Peyer's patch (tissue), 4 donors: Measurements from ENCODE around the gene KLHL22. TPM values are rescaled to one million over a fixed set of nuclear protein-coding genes. Genes with fewer than 3 reads are reported as not detected.
"Not testable (repeated sequence)": the region's sequence is repeated elsewhere in the genome, so short reads cannot be mapped to it uniquely, and the experiment has no call there.

Experiments
- DNase-seq, 3 donors: peaks; one replicate each; pipeline ENCODE4 v3.0.0-alpha.2; 2017 to 2019
- H3K27ac ChIP-seq, 4 donors: fragments of 200-600 bp; sonication (generic); one replicate each; pipeline ENCODE4 v1.5.1; 2016 to 2019
- H3K27me3 ChIP-seq, 2 donors: fragments of 200-600 bp; sonication (generic); one replicate each; pipeline ENCODE4 v1.5.1; 2019
- H3K36me3 ChIP-seq, 3 donors: fragments of 200-600 bp; sonication (generic); one replicate each; pipeline ENCODE4 v1.5.1; 2016 to 2019
- H3K4me1 ChIP-seq, 4 donors: fragments of 200-600 bp; sonication (generic); one replicate each; pipeline ENCODE4 v1.5.1; 2016 to 2019
- H3K4me3 ChIP-seq, 4 donors: fragments of 200-600 bp; sonication (generic); 1 replicate in 3 of 4; 2 replicates in 1 of 4; pipeline ENCODE4 v1.5.1; 2016 to 2019; ENCODE audit warnings: mild to moderate bottlenecking in 1 of 4
- H3K9me3 ChIP-seq, 4 donors: fragments of 200-600 bp; sonication (generic); one replicate each; pipeline ENCODE4 v1.5.1; 2016 to 2019; ENCODE audit warnings: mild to moderate bottlenecking in 1 of 4
- CTCF ChIP-seq, 6 experiments: fragments of 450-650 bp in 4 of 6; fragments of 200-600 bp in 2 of 6; sonication (generic) in 1 of 6; IDR thresholded peaks; one replicate each; pipeline ENCODE4 v1.5.1; 2017 to 2019; ENCODE audit warnings: antibody characterized with exemption in 6 of 6, mild to moderate bottlenecking in 3 of 6, moderate library complexity in 1 of 6
- POLR2A ChIP-seq, 2 donors: fragments of 450-650 bp; IDR thresholded peaks; one replicate each; pipeline ENCODE4 v1.5.1; 2017; ENCODE audit warnings: antibody characterized with exemption in 2 of 2, mild to moderate bottlenecking in 2 of 2, moderate library complexity in 2 of 2
- total RNA-seq, 4 donors: library from RNA; depleted of rRNA; stranded (reverse); fragments of >200 nt; gene quantifications; one replicate each; pipeline ENCODE4 v1.1.0, GENCODE V29; 2016

Gene KLHL22
- total RNA-seq, 4 donors from 2014 or later, result 12.6 to 23.9 (median 19.2) TPM

GRCh38 chr22:20419664-20419951, 76.0 kb downstream of the KLHL22 start:
- Histone ChIP-seq H3K4me1 (peaks cover 0 to 14% (median 3%) of the 10 kb centered on the region in 4 donors), H3K27ac (no peak overlapping the region), H3K27me3 (no peaks in the 10 kb centered on the region), H3K4me3 (no peak overlapping the region), H3K9me3 (no peaks in the 10 kb centered on the region), H3K36me3 (no peaks in the 10 kb centered on the region)
- DNase-seq, result peak in 2 of 3 donors; percentile 8 to 9
- TF ChIP-seq POLR2A (IDR thresholded peaks at IDR 0.05) (no peak), CTCF (IDR thresholded peaks at IDR 0.05) (no peak)

- no peaks in the 10 kb centered on the region for H3K9me3 ChIP-seq
- peak overlapping the region; percentile 19 to 54 (median 35) for H3K4me3 ChIP-seq
- DNase-seq, result peak; percentile 54 to 86 (median 82)
- no peaks in the 10 kb centered on the region for H3K36me3 ChIP-seq
- TF ChIP-seq POLR2A (IDR thresholded peaks at IDR 0.05), result no peak
- peak; percentile 44 to 88 (median 72) for TF ChIP-seq CTCF (IDR thresholded peaks at IDR 0.05)
- peak overlapping the region in 2 of 4 donors; percentile 35 to 46 for H3K27ac ChIP-seq
- H3K4me1 ChIP-seq, result peaks cover 0 to 8% (median 3%) of the 10 kb centered on the region in 4 donors
- H3K27me3 ChIP-seq, result no peaks in the 10 kb centered on the region
Observed at GRCh38 chr22:20418211-20418788, 77.3 kb downstream of the KLHL22 start.

GRCh38 chr22:20415699-20416098, 79.9 kb downstream of the KLHL22 start:
- not testable (repeated sequence) for H3K27ac ChIP-seq, H3K9me3 ChIP-seq, H3K4me1 ChIP-seq, H3K4me3 ChIP-seq, H3K36me3 ChIP-seq, H3K27me3 ChIP-seq, DNase-seq

GRCh38 chr22:20415241-20415640, 80.4 kb downstream of the KLHL22 start:
- H3K27me3 ChIP-seq, H3K4me1 ChIP-seq, H3K9me3 ChIP-seq, H3K36me3 ChIP-seq, H3K27ac ChIP-seq, H3K4me3 ChIP-seq, DNase-seq: not testable (repeated sequence)

GRCh38 chr22:20414450-20414849, 81.1 kb downstream of the KLHL22 start:
- Histone ChIP-seq H3K9me3 (no peaks in the 10 kb centered on the region), H3K4me1 (peaks cover 0 to 5% (median 3%) of the 10 kb centered on the region in 4 donors), H3K27me3 (no peaks in the 10 kb centered on the region), H3K36me3 (no peaks in the 10 kb centered on the region), H3K27ac (no peak overlapping the region), H3K4me3 (no peak overlapping the region)
- DNase-seq, result peak in 1 of 3 donors; percentile 1
- TF ChIP-seq POLR2A (IDR thresholded peaks at IDR 0.05) (no peak), CTCF (IDR thresholded peaks at IDR 0.05) (no peak)

GRCh38 chr22:20414059-20414440, 81.5 kb downstream of the KLHL22 start:
- no peak for TF ChIP-seq CTCF (IDR thresholded peaks at IDR 0.05)
- no peak for TF ChIP-seq POLR2A (IDR thresholded peaks at IDR 0.05)
- Histone ChIP-seq H3K27me3 (no peaks in the 10 kb centered on the region), H3K9me3 (no peaks in the 10 kb centered on the region), H3K4me3 (no peak overlapping the region), H3K27ac (no peak overlapping the region), H3K4me1 (peaks cover 0 to 5% (median 3%) of the 10 kb centered on the region in 4 donors), H3K36me3 (no peaks in the 10 kb centered on the region)
- DNase-seq, result peak in 1 of 3 donors; percentile 11
